H1 (cell line): ENCODE measurements around the gene EEF1AKMT3. TPM values are rescaled to one million over a fixed set of nuclear protein-coding genes. Genes with fewer than 3 reads are reported as not detected.

Experiments
- CTCF ChIA-PET: fragments of 300-600 bp; sonication (Branson Sonifier 250); formaldehyde crosslinking; loops from one replicate; lab custom pipeline; 2021; ENCODE audit not compliant: partially characterized antibody; lab: Charles Lee
- POLR2A ChIA-PET: fragments of 300-600 bp; sonication (Branson Sonifier 250); formaldehyde crosslinking; loops from one replicate; lab custom pipeline; 2021; ENCODE audit warnings: inconsistent platforms; ENCODE audit not compliant: partially characterized antibody; lab: Charles Lee
- DNase-seq, 2 experiments: peaks; one replicate each; pipeline versions ENCODE4 v3.0.0 to v3.0.0-alpha.2; 2010 to 2022; ENCODE audit warnings: low spot score in 2 of 2, low read depth in 1 of 2, mixed read lengths in 1 of 2
- FAIRE-seq: peaks from 2 replicates; lab custom pipeline; 2011; peaks lifted over from hg19 to GRCh38; lab: Jason Lieb, UNC
- H2AFZ ChIP-seq: 2 replicates; pipeline ENCODE4 v1.8.1; 2012; ENCODE audit warnings: low read length, inconsistent platforms
- H2AK5ac ChIP-seq: 2 replicates; pipeline ENCODE4 v1.6.1; 2013; ENCODE audit warnings: low read depth, low read length
- H2BK120ac ChIP-seq: replicated peaks from 2 replicates; pipeline ENCODE3; 2013; ENCODE audit warnings: low read depth, low read length, inconsistent platforms
- H2BK12ac ChIP-seq: 2 replicates; pipeline ENCODE4 v1.6.1; 2013; ENCODE audit warnings: low read depth, low read length
- H2BK15ac ChIP-seq: 2 replicates; pipeline ENCODE4 v1.6.1; 2013; ENCODE audit warnings: low read length
- H2BK20ac ChIP-seq: 2 replicates; pipeline ENCODE4 v1.6.1; 2013; ENCODE audit warnings: low read length
- H2BK5ac ChIP-seq: 2 replicates; pipeline ENCODE4 v1.6.1; 2013; ENCODE audit warnings: low read depth, low read length
- H3K14ac ChIP-seq: 2 replicates; pipeline ENCODE4 v1.6.1; 2013; ENCODE audit warnings: inconsistent platforms; ENCODE audit not compliant: insufficient read length
- H3K18ac ChIP-seq: 2 replicates; pipeline ENCODE4 v1.6.1; 2013; ENCODE audit warnings: low read length; ENCODE audit errors: extremely low read depth
- H3K23ac ChIP-seq: 2 replicates; pipeline ENCODE4 v1.6.1; 2013; ENCODE audit warnings: inconsistent platforms; ENCODE audit not compliant: insufficient read length
- H3K23me2 ChIP-seq: 2 replicates; pipeline ENCODE4 v1.6.1; 2013; ENCODE audit warnings: low read depth, low read length
- H3K27ac ChIP-seq: 2 replicates; pipeline ENCODE4 v1.6.1; 2011; ENCODE audit warnings: low read depth, low read length, inconsistent platforms
- H3K27me3 ChIP-seq, 4 experiments: replicated peaks in 1 of 4; 1 replicate in 1 of 4; 2 replicates in 3 of 4; pipeline versions ENCODE4 v1.6.1 to v1.8.1; 2011 to 2013; ENCODE audit warnings: low read length in 3 of 4, mild to moderate bottlenecking in 3 of 4, inconsistent platforms in 2 of 4, mixed read lengths in 2 of 4, moderate library complexity in 1 of 4; ENCODE audit not compliant: control insufficient read depth in 3 of 4, insufficient read depth in 3 of 4; ENCODE audit errors: extremely low read depth in 1 of 4
- H3K36me3 ChIP-seq, 4 experiments: 2 replicates each; pipeline versions ENCODE4 v1.6.1 to v1.8.1; 2011 to 2013; ENCODE audit warnings: mild to moderate bottlenecking in 4 of 4, low read length in 3 of 4, moderate library complexity in 2 of 4, control low read depth in 1 of 4, inconsistent platforms in 1 of 4; ENCODE audit not compliant: insufficient read depth in 4 of 4, control insufficient read depth in 2 of 4
- H3K4ac ChIP-seq: replicated peaks from 2 replicates; pipeline ENCODE3; 2013; ENCODE audit warnings: low read length, low read depth, mixed read lengths, inconsistent platforms; ENCODE audit not compliant: insufficient read length
- H3K4me1 ChIP-seq, 4 experiments: replicated peaks in 1 of 4; 1 replicate in 1 of 4; 2 replicates in 3 of 4; pipeline versions ENCODE4 v1.6.1 to v1.8.1; 2011 to 2013; ENCODE audit warnings: low read length in 3 of 4, inconsistent platforms in 2 of 4, mixed read lengths in 1 of 4; ENCODE audit not compliant: insufficient read depth in 4 of 4, control insufficient read depth in 3 of 4
- H3K4me2 ChIP-seq, 2 experiments: 2 replicates each; pipeline versions ENCODE4 v1.6.1 to v1.8.1; 2011 to 2013; ENCODE audit warnings: low read depth in 2 of 2, low read length in 2 of 2, control low read depth in 1 of 2, inconsistent platforms in 1 of 2, mild to moderate bottlenecking in 1 of 2; ENCODE audit not compliant: insufficient read depth in 1 of 2
- H3K4me3 ChIP-seq, 4 experiments: fragments of 200-600, 300-600 bp in 1 of 4; sonication (generic), shearing (Covaris generic), sonication (Bioruptor Twin) in 1 of 4; 2 replicates each; pipeline versions ENCODE4 v1.5.1 to v1.8.1; 2011 to 2016; ENCODE audit warnings: low read length in 4 of 4, low read depth in 3 of 4, control low read depth in 2 of 4, inconsistent platforms in 2 of 4, mild to moderate bottlenecking in 2 of 4, mixed read lengths in 1 of 4, moderate library complexity in 1 of 4; ENCODE audit not compliant: insufficient read depth in 2 of 4; ENCODE audit errors: extremely low read depth in 1 of 4
- H3K56ac ChIP-seq: replicated peaks from 2 replicates; pipeline ENCODE3; 2013; ENCODE audit warnings: low read depth, mild to moderate bottlenecking, mixed read lengths, low read length, inconsistent platforms; ENCODE audit not compliant: insufficient read length
- H3K79me1 ChIP-seq: 2 replicates; pipeline ENCODE4 v1.6.1; 2013; ENCODE audit warnings: low read depth, low read length, control low read depth
- H3K79me2 ChIP-seq, 2 experiments: 2 replicates each; pipeline versions ENCODE4 v1.6.1 to v1.8.1; 2012 to 2013; ENCODE audit warnings: low read length in 2 of 2, mild to moderate bottlenecking in 2 of 2, inconsistent platforms in 1 of 2; ENCODE audit not compliant: insufficient read depth in 2 of 2, control insufficient read depth in 1 of 2
- H3K9ac ChIP-seq, 4 experiments: replicated peaks in 1 of 4; 1 replicate in 1 of 4; 2 replicates in 3 of 4; pipeline versions ENCODE4 v1.6.1 to v1.8.1; 2011 to 2013; ENCODE audit warnings: low read depth in 3 of 4, low read length in 3 of 4, control low read depth in 2 of 4, mild to moderate bottlenecking in 2 of 4, moderate library complexity in 2 of 4, inconsistent platforms in 1 of 4; ENCODE audit errors: extremely low read depth in 1 of 4
- H3K9me3 ChIP-seq, 2 experiments: 2 replicates each; pipeline versions ENCODE4 v1.6.1 to v1.8.1; 2012 to 2013; ENCODE audit warnings: mild to moderate bottlenecking in 2 of 2, moderate library complexity in 2 of 2, control low read depth in 1 of 2, inconsistent platforms in 1 of 2, low read depth in 1 of 2, low read length in 1 of 2, mixed read lengths in 1 of 2; ENCODE audit not compliant: insufficient read depth in 2 of 2
- H4K20me1 ChIP-seq, 2 experiments: replicated peaks in 1 of 2; 2 replicates each; pipeline versions ENCODE3 to v1.8.1; 2011 to 2013; ENCODE audit warnings: inconsistent platforms in 2 of 2, low read length in 2 of 2, mild to moderate bottlenecking in 1 of 2; ENCODE audit not compliant: insufficient read depth in 2 of 2, control insufficient read depth in 1 of 2
- H4K5ac ChIP-seq: 2 replicates; pipeline ENCODE4 v1.6.1; 2013; ENCODE audit warnings: low read length, low read depth, mixed read lengths, inconsistent platforms; ENCODE audit not compliant: insufficient read length
- H4K8ac ChIP-seq: 2 replicates; pipeline ENCODE4 v1.8.0; 2013; ENCODE audit warnings: mild to moderate bottlenecking, moderate library complexity, low read length, inconsistent platforms; ENCODE audit not compliant: insufficient read depth; ENCODE audit errors: extremely low read depth
- H4K91ac ChIP-seq: replicated peaks from 2 replicates; pipeline ENCODE3; 2013; ENCODE audit warnings: low read length, mixed read lengths, inconsistent platforms; ENCODE audit not compliant: insufficient read length
- CEBPB ChIP-seq: IDR thresholded peaks from 2 replicates; pipeline ENCODE4 v1.6.1; 2012; ENCODE audit warnings: low read depth, low read length
- CHD1 ChIP-seq: IDR thresholded peaks from 2 replicates; pipeline ENCODE4 v1.6.1; 2012; ENCODE audit warnings: low read depth, low read length, improper control_type of control experiment
- EGR1 ChIP-seq: IDR thresholded peaks from 2 replicates; pipeline ENCODE4 v1.6.1; 2011; ENCODE audit warnings: low read depth, low read length, borderline replicate concordance
- EZH2 ChIP-seq: fragments of 200-600 bp; sonication (generic); IDR thresholded peaks from 2 replicates; pipeline ENCODE4 v1.7.1; 2012; ENCODE audit warnings: low read depth, mild to moderate bottlenecking, moderate library complexity, low read length, inconsistent platforms; ENCODE audit not compliant: severe bottlenecking
- HDAC6 ChIP-seq: IDR thresholded peaks from one replicate; pipeline ENCODE4 v1.7.1; 2012; ENCODE audit warnings: low read depth, mild to moderate bottlenecking, inconsistent platforms, low read length, moderate library complexity
- NRF1 ChIP-seq: IDR thresholded peaks from 2 replicates; pipeline ENCODE4 v1.6.1; 2011; ENCODE audit warnings: mild to moderate bottlenecking, low read depth, low read length, improper control_type of control experiment
- POLR2AphosphoS5 ChIP-seq: IDR thresholded peaks from 2 replicates; pipeline ENCODE4 v1.6.1; 2011; ENCODE audit warnings: low read depth, low read length
- RNF2 ChIP-seq: fragments of 200-900, 300-1000 bp; sonication (generic); IDR thresholded peaks from 2 replicates; pipeline ENCODE4 v1.7.1; 2016; ENCODE audit warnings: borderline replicate concordance, low read depth, mild to moderate bottlenecking, antibody characterized with exemption, low read length; ENCODE audit not compliant: poor library complexity, severe bottlenecking; ENCODE audit errors: missing control alignments
- RXRA ChIP-seq: IDR thresholded peaks from 2 replicates; pipeline ENCODE4 v1.6.1; 2011; ENCODE audit warnings: low read depth, mild to moderate bottlenecking, low read length, moderate library complexity; ENCODE audit not compliant: insufficient read depth
- SRF ChIP-seq: IDR thresholded peaks from 2 replicates; pipeline ENCODE4 v1.6.1; 2011; ENCODE audit warnings: mild to moderate bottlenecking, low read depth, low read length, moderate library complexity
- TBP ChIP-seq: IDR thresholded peaks from 2 replicates; pipeline ENCODE4 v1.6.1; 2011; ENCODE audit warnings: low read depth, low read length, improper control_type of control experiment
- TCF12 ChIP-seq: IDR thresholded peaks from 2 replicates; pipeline ENCODE4 v1.6.1; 2011; ENCODE audit warnings: low read depth, mild to moderate bottlenecking, low read length
- WGBS, 2 experiments: shearing (Covaris generic) in 1 of 2; methylation state at CpG; one replicate each; pipeline versions ENCODE4 v1.1.6 to v1.1.7; 2013 to 2015; ENCODE audit warnings: low lambda C conversion rate in 2 of 2, mixed read lengths in 2 of 2, inconsistent platforms in 1 of 2, low coverage in 1 of 2, missing lambda C conversion rate in 1 of 2; ENCODE audit not compliant: insufficient replicate concordance in 2 of 2, insufficient coverage in 1 of 2, insufficient read length in 1 of 2; ENCODE audit errors: extremely low coverage in 1 of 2, missing lambda C conversion rate in 1 of 2; 5-methylcytosine and 5-hydroxymethylcytosine counted together
- polyA plus RNA-seq, 7 experiments: library from polyadenylated mRNA; depleted of rRNA in 3 of 7; stranded (reverse) in 5 of 7; unstranded in 2 of 7; fragments of >200 nt in 5 of 7; fragments of 200-250 nt in 2 of 7; gene quantifications; 1 replicate in 5 of 7; 2 replicates in 1 of 7; 4 replicates in 1 of 7; pipeline versions ENCODE4 v1.2.1 to v1.2.3, GENCODE V29; 2011 to 2013; ENCODE audit warnings: missing spikeins in 2 of 7, mixed read lengths in 2 of 7
- total RNA-seq: library from RNA; stranded (reverse); fragmentation: NEBNext Ultra II Directional; extraction: Animal tissue kit (Norgen Biotek cat#: 25700); gene quantifications from 2 replicates; pipeline ENCODE4 v1.2.1, GENCODE V29; 2021

The EEF1AKMT3 gene
- total and polyA plus RNA-seq, 2 of the 8 experiments (the other 6 are each of a cell fraction or from before 2014, with no cell fraction given): 3.1 to 4.4 TPM

- DNase-seq (no peak), FAIRE-seq (no peak)
- WGBS, 2 experiments: 90% methylated on average over 11 of the region's 11 CpGs; no CpG with 5 or more reads in 1 of the 2 experiments
- Histone ChIP-seq H3K4me3 (no peak overlapping the region), H3K9ac (no peak overlapping the region), H3K14ac (no peak overlapping the region), H3K36me3 (peaks cover 0 to 5% (median 0%) of the 10 kb centered on the region in 4 experiments; a peak in 1 of 8 replicates), H3K9me3 (no peaks in the 10 kb centered on the region; a peak in 1 of 4 replicates), H2AK5ac (no peak overlapping the region), H2BK5ac (no peak overlapping the region), H4K91ac (no peak overlapping the region), H3K79me2 (no peaks in the 10 kb centered on the region), H3K79me1 (no peaks in the 10 kb centered on the region), H3K4me2 (no peak overlapping the region), H2BK120ac (no peak overlapping the region), H3K23me2 (no peaks in the 10 kb centered on the region; the same call in 1 of the 2 replicates), H4K8ac (no peak overlapping the region), H4K20me1 (peaks cover 0 to 17% of the 10 kb centered on the region in 2 experiments), H2BK12ac (no peak overlapping the region), H3K4me1 (peaks cover 6 to 20% (median 10%) of the 10 kb centered on the region in 4 experiments; a peak in 6 of 7 replicates), H3K27ac (no peak overlapping the region), H2BK20ac (no peak overlapping the region), H3K27me3 (peaks cover 36 to 96% (median 80%) of the 10 kb centered on the region in 4 experiments), H4K5ac (no peak overlapping the region), H2AFZ (no peak overlapping the region), H3K23ac (no peak overlapping the region), H3K4ac (no peak overlapping the region), H2BK15ac (no peak overlapping the region), H3K18ac (no peak overlapping the region), H3K56ac (no peak overlapping the region)
- ChIA-PET CTCF (interaction anchor here (0.5 to 11.2 kb wide), 15 partner anchors 9 to 272 kb away, joined by 3 to 149 read pairs (median 4); partner anchors contain the start of genes B4GALNT1 and TSPAN31), POLR2A (interaction anchor here (0.9 to 3.4 kb wide), 4 partner anchors 9 to 113 kb away, joined by 4 to 10 read pairs (median 5); partner anchors contain the start of gene TSPAN31)
- no peak for TF ChIP-seq RXRA
- no peak for TF ChIP-seq EGR1
- no peak for TF ChIP-seq EZH2
- TF ChIP-seq NRF1: no peak
- no peak for TF ChIP-seq POLR2AphosphoS5
- TF ChIP-seq RNF2: no peak
- no peak for TF ChIP-seq CEBPB
- TF ChIP-seq TBP: no peak
- TF ChIP-seq HDAC6: no peak
- no peak for TF ChIP-seq CHD1
- no peak for TF ChIP-seq SRF
- TF ChIP-seq TCF12: no peak
Measured at GRCh38 chr12:57732726-57733593, 39.5 kb upstream of the EEF1AKMT3 start.
